Measurements from ENCODE around the gene CFAP54. TPM values are rescaled to one million over a fixed set of nuclear protein-coding genes. Genes with fewer than 3 reads are reported as not detected.

The CFAP54 gene
- total RNA-seq, 4 donors from 2014 or later, result 0.16 TPM; not detected in 3

DNA sequence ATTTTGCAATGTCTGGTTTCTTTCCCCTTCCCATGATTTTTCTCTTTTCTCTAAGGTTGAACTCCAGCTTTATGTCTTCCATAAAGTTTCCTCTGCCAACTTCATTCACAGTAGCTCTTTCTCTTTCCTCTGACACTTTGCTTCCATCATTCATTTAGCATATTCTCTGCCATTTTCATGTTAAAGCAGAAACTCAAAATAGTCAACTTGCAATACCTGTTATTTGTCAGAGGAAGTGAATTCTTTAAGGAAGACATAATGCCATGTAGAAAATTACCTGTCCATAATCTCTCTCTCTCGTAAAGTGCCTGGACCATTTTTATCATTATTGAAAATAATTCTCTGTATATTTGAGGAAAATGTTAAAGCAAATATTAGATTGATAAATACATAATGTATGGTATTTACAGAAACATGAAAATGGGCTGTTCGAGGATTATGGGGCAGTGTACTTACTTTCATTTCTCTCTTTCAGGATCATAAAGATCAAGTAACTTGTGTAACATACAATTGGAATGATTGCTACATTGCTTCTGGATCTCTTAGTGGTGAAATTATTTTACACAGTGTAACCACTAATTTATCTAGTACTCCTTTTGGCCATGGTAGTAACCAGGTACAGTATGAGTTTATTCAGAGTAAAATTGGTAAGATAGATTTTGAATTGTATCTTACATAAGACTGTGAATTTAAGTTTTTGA lies 430.3 kb downstream of the CFAP54 start:
- DNase-seq (ENCODE audit: low spot score in 2 of 2), result no peak
- TF ChIP-seq POLR2A (IDR thresholded peaks at IDR 0.05) (no peak), EP300 (IDR thresholded peaks at IDR 0.05) (no peak), POLR2AphosphoS5 (IDR thresholded peaks at IDR 0.05) (no peak)
- TF ChIP-seq, protein P1, sequence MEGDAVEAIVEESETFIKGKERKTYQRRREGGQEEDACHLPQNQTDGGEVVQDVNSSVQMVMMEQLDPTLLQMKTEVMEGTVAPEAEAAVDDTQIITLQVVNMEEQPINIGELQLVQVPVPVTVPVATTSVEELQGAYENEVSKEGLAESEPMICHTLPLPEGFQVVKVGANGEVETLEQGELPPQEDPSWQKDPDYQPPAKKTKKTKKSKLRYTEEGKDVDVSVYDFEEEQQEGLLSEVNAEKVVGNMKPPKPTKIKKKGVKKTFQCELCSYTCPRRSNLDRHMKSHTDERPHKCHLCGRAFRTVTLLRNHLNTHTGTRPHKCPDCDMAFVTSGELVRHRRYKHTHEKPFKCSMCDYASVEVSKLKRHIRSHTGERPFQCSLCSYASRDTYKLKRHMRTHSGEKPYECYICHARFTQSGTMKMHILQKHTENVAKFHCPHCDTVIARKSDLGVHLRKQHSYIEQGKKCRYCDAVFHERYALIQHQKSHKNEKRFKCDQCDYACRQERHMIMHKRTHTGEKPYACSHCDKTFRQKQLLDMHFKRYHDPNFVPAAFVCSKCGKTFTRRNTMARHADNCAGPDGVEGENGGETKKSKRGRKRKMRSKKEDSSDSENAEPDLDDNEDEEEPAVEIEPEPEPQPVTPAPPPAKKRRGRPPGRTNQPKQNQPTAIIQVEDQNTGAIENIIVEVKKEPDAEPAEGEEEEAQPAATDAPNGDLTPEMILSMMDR (IDR thresholded peaks at IDR 0.05), result no peak

More for the DNA sequence above, 430.3 kb downstream of the CFAP54 start:
- 83% methylated on average over 2 of the region's 2 CpGs for WGBS
- H3K9me3 ChIP-seq, result no peaks in the 10 kb centered on the region
- H3K4me1 ChIP-seq, result no peaks in the 10 kb centered on the region
- no peak overlapping the region for H3K27ac ChIP-seq
- no peaks in the 10 kb centered on the region for H3K27me3 ChIP-seq
- H3K36me3 ChIP-seq, result peaks cover 7% of the 10 kb centered on the region
- H3K4me3 ChIP-seq, result no peak overlapping the region

Other genes starting within 250 kb of the CFAP54 start
- gene CDK17, start 89.1 kb upstream of the CFAP54 start, total RNA-seq, result 10 to 100 TPM; 38.7 to 93.3 (median 43.4) TPM

Measured in suprapubic skin (tissue), 4 donors.